Loucy (cell line): ENCODE results near the gene E4F1.

Experiments used
- H2AFZ ChIP-seq: fragments of 200-600 bp; sonication (generic); 2 replicates; pipeline ENCODE4 v1.6.0; 2016; ENCODE audit warnings: antibody characterized with exemption, mild to moderate bottlenecking, low read length, moderate library complexity
- H3F3A ChIP-seq: fragments of 200-600 bp; 2 replicates; pipeline ENCODE4 v1.6.0; 2016; ENCODE audit warnings: antibody characterized with exemption, low read depth, mild to moderate bottlenecking
- H3K27me3 ChIP-seq: fragments of 200-600 bp; sonication (generic); 2 replicates; pipeline ENCODE4 v1.6.1; 2014; ENCODE audit warnings: low read length, mild to moderate bottlenecking; ENCODE audit not compliant: insufficient read depth, poor library complexity, severe bottlenecking
- H3K36me3 ChIP-seq: fragments of 200-600 bp; sonication (generic); 2 replicates; pipeline ENCODE4 v1.6.1; 2016; ENCODE audit warnings: low read length; ENCODE audit not compliant: insufficient read depth
- H3K4me1 ChIP-seq: fragments of 200-600 bp; sonication (generic); 2 replicates; pipeline ENCODE4 v1.5.1; 2014; ENCODE audit warnings: low read length, mild to moderate bottlenecking; ENCODE audit not compliant: insufficient read depth, poor library complexity, severe bottlenecking
- H3K4me2 ChIP-seq: fragments of 200-600 bp; sonication (generic); 2 replicates; pipeline ENCODE4 v1.6.0; 2014; ENCODE audit warnings: antibody characterized with exemption, low read length, low read depth, mild to moderate bottlenecking; ENCODE audit not compliant: poor library complexity, severe bottlenecking
- H3K4me3 ChIP-seq: fragments of 200-600 bp; sonication (generic); 2 replicates; pipeline ENCODE4 v1.5.1; 2014; ENCODE audit warnings: low read length, mild to moderate bottlenecking, mixed read lengths; ENCODE audit not compliant: poor library complexity, severe bottlenecking
- H3K79me2 ChIP-seq: fragments of 200-600 bp; sonication (generic); 2 replicates; pipeline ENCODE4 v1.6.1; 2014; ENCODE audit warnings: low read length; ENCODE audit not compliant: insufficient read depth
- H3K9ac ChIP-seq: fragments of 200-600 bp; sonication (generic); 2 replicates; pipeline ENCODE4 v1.6.0; 2014; ENCODE audit warnings: mild to moderate bottlenecking, low read depth, low read length, moderate library complexity; ENCODE audit not compliant: poor library complexity, severe bottlenecking
- H3K9me2 ChIP-seq: fragments of 200-600 bp; sonication (generic); replicated peaks from 2 replicates; pipeline ENCODE4 v1.6.1; 2016; ENCODE audit warnings: low read depth, low read length, mixed read lengths
- H3K9me3 ChIP-seq: fragments of 200-600 bp; sonication (generic); 2 replicates; pipeline ENCODE4 v1.6.1; 2014; ENCODE audit warnings: mild to moderate bottlenecking, antibody characterized with exemption, low read length, low read depth; ENCODE audit not compliant: insufficient read depth
- H4K20me1 ChIP-seq: fragments of 200-600 bp; sonication (generic); 2 replicates; pipeline ENCODE4 v1.6.0; 2014; ENCODE audit warnings: antibody characterized with exemption, low read length, mild to moderate bottlenecking; ENCODE audit not compliant: insufficient read depth, poor library complexity, severe bottlenecking
- EZH2phosphoT487 ChIP-seq: fragments of 200-600 bp; IDR thresholded peaks from 2 replicates; pipeline ENCODE4 v1.6.1; 2018; ENCODE audit warnings: antibody characterized with exemption, mild to moderate bottlenecking, moderate library complexity, borderline replicate concordance
- TF ChIP-seq, protein P1 (sequence below): fragments of 200-600 bp; sonication (generic); conservative IDR thresholded peaks from 2 replicates; pipeline ENCODE4 v1.5.1; 2014; ENCODE audit warnings: mild to moderate bottlenecking, antibody characterized with exemption, low read length

Gene E4F1

DNA sequence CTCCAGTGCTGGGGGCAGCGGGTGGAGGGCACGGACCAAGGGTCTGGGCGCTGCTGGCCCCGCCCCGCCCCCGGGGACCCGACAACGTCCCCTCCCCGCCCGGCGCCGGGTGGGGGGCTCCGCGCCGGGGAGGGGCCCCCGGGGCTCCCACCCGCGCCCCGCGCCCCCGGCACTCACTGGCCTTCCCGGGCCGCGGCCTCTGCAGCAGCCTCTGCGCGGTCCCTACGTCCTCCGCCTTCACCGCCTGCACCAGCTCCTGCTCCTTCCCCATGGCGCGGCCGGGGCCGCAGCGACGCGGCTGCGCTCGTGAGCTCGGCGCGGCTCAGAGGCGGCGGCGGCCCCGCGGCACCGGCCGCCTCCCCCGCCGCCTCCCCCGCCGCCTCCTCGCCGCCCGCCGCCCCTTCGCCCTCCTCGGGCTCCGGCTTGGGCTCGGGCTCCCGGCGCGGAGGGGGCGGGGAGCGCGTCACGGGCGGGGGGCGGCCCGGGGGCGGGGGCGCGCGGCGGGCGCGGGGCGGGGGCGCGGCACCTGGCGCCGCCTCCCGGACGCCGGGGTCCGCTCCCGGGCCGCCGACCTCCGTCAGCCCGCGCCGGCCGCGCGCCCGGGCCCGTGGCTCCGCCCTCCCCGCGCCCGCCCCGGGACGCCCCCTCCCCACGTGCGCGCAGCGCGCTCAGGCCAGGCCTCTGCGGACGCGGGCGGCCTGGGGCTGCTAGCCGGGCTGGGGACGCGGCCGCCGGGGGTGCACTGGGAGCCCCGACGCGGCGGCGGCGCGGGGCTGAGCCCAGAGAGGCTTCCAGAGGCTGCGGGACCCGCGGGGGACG is 27.0 kb upstream of the E4F1 start, which contains the start of gene CASKIN1:
Gene CASKIN1 (minus strand): TSS at position 444 of the 819 bp plus-strand sequence. CDS start 173 bp downstream, at position 271.
- peak within 1 kb of the TSS; percentile 54 for H3K4me2 ChIP-seq
- no peaks in the 10 kb centered on the region for H4K20me1 ChIP-seq
- H3K36me3 ChIP-seq = no peaks in the 10 kb centered on the region
- H3K4me1 ChIP-seq = no peaks in the 10 kb centered on the region
- peak within 1 kb of the TSS; percentile 44 for H3K4me3 ChIP-seq
- no peaks in the 10 kb centered on the region for H3K27me3 ChIP-seq
- H2AFZ ChIP-seq = no peak within 1 kb of the TSS
- no peaks in the 10 kb centered on the region for H3F3A ChIP-seq
- H3K9me3 ChIP-seq = no peaks in the 10 kb centered on the region
- no peak within 1 kb of the TSS for H3K9ac ChIP-seq
- TF ChIP-seq EZH2phosphoT487 = no peak
- TF ChIP-seq, protein P1, sequence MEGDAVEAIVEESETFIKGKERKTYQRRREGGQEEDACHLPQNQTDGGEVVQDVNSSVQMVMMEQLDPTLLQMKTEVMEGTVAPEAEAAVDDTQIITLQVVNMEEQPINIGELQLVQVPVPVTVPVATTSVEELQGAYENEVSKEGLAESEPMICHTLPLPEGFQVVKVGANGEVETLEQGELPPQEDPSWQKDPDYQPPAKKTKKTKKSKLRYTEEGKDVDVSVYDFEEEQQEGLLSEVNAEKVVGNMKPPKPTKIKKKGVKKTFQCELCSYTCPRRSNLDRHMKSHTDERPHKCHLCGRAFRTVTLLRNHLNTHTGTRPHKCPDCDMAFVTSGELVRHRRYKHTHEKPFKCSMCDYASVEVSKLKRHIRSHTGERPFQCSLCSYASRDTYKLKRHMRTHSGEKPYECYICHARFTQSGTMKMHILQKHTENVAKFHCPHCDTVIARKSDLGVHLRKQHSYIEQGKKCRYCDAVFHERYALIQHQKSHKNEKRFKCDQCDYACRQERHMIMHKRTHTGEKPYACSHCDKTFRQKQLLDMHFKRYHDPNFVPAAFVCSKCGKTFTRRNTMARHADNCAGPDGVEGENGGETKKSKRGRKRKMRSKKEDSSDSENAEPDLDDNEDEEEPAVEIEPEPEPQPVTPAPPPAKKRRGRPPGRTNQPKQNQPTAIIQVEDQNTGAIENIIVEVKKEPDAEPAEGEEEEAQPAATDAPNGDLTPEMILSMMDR = no peak
- no peaks in the 10 kb centered on the region for H3K9me2 ChIP-seq
- H3K79me2 ChIP-seq = no peaks in the 10 kb centered on the region

DNA sequence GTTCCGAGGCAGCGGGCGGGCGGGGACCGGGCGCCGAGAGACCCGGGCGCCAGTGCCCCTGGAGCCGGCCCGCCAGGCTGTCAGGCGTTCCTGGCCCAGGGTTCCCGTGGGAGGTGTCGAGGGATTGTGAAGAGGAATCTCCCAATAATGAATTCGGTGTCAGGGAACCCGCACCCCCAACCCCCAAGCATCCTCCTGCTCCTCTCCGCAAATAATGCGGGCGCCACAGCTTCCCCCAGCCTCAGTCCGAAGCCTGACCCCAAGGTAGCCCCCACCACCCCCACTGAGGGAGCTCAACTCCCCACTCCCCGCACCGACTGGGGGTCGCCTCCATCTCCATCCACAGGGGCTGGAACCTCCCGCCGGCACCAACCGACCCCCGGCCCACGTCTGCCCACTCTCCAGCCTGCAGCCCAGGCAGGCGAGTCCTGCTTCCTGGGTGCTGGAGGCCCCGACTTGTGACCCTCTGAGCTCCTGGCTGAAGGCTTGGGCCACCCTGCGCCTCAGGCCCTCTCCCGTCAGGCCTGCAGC is 26.3 kb upstream of the E4F1 start:
- Histone ChIP-seq H3K9ac (no peak overlapping the region), H3K9me3 (no peaks in the 10 kb centered on the region), H3F3A (no peaks in the 10 kb centered on the region), H3K27me3 (no peaks in the 10 kb centered on the region), H3K79me2 (no peaks in the 10 kb centered on the region), H3K4me2 (no peak overlapping the region), H3K9me2 (no peaks in the 10 kb centered on the region), H2AFZ (no peak overlapping the region), H3K4me1 (no peaks in the 10 kb centered on the region), H3K4me3 (no peak overlapping the region), H4K20me1 (no peaks in the 10 kb centered on the region), H3K36me3 (no peaks in the 10 kb centered on the region)
- TF ChIP-seq, protein P1 = no peak
- no peak for TF ChIP-seq EZH2phosphoT487

DNA sequence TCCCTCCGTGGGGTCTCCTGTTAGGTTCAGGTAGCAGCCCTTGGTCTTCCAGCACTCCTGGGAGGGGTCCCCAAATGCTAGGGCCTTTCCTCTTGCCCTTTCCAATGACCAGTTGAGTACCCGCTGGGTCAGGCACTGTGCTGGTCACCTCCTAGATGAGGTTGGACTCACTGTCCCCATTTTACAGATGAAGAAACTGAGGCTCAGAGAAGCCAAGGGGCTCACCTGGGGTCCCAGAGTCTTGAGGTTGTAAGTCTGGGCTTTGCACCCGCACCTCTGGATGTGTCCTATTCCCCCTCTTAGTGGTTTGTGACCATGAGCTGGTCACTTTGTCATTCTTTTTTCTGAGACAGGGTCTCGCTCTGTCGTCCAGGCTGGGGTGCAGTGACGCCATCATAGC is 25.6 kb upstream of the E4F1 start:
- Histone ChIP-seq H3K9me3 (no peaks in the 10 kb centered on the region), H3K9me2 (no peaks in the 10 kb centered on the region), H3K36me3 (no peaks in the 10 kb centered on the region), H3K4me3 (no peak overlapping the region), H3K4me1 (no peaks in the 10 kb centered on the region), H3K79me2 (no peaks in the 10 kb centered on the region), H3F3A (no peaks in the 10 kb centered on the region), H3K4me2 (no peak overlapping the region), H3K9ac (no peak overlapping the region), H2AFZ (no peak overlapping the region), H4K20me1 (no peaks in the 10 kb centered on the region), H3K27me3 (no peaks in the 10 kb centered on the region)
- TF ChIP-seq EZH2phosphoT487 = no peak
- TF ChIP-seq, protein P1 = no peak
